Superior temporal gyrus (tissue), 1 donor: ENCODE results near the gene RPE65.
A peak's percentile ranks its signal among the peaks of the same experiment; 100 is the strongest.
"Not testable (repeated sequence)": the region's sequence is repeated elsewhere in the genome, so short reads cannot be mapped to it uniquely, and the experiment has no call there.

ENCODE experiments used
- DNase-seq: peaks from one replicate; pipeline ENCODE4 v3.0.0-alpha.2; 2016; ENCODE audit errors: extremely low spot score

RPE65 gene

GRCh38 chr1:68449901-68450300 is at the start of gene RPE65:
Gene RPE65, minus strand, starts transcription at chr1:68449954. Its CDS starts 49 bp downstream, at chr1:68449905.
- DNase-seq, result no peak

GRCh38 chr1:68497358-68497698 is 47.6 kb upstream of the RPE65 start:
- no peak for DNase-seq

- peak; percentile 87 for DNase-seq
Measured at GRCh38 chr1:68496680-68497357, 47.1 kb upstream of the RPE65 start, which contains the start of gene DEPDC1. Gene DEPDC1, minus strand, starts transcription at chr1:68497082. Its CDS starts 83 bp downstream, at chr1:68496999.

- no peak for DNase-seq
Measured at GRCh38 chr1:68495968-68496679, 46.4 kb upstream of the RPE65 start.

GRCh38 chr1:68495532-68495931 is 45.8 kb upstream of the RPE65 start:
- DNase-seq, result no peak

GRCh38 chr1:68493193-68493592 is 43.4 kb upstream of the RPE65 start:
- DNase-seq, result no peak

- DNase-seq, result not testable (repeated sequence)
Measured at GRCh38 chr1:68492255-68492654, 42.5 kb upstream of the RPE65 start.

GRCh38 chr1:68490046-68490651 is 40.4 kb upstream of the RPE65 start:
- DNase-seq, result no peak

- DNase-seq, result no peak
Measured at GRCh38 chr1:68485431-68486022, 35.8 kb upstream of the RPE65 start.

GRCh38 chr1:68484618-68485017 is 34.9 kb upstream of the RPE65 start:
- DNase-seq, result no peak

- no peak for DNase-seq
Measured at GRCh38 chr1:68481041-68481440, 31.3 kb upstream of the RPE65 start.

GRCh38 chr1:68479501-68479900 is 29.7 kb upstream of the RPE65 start:
- no peak for DNase-seq

GRCh38 chr1:68478662-68479061 is 28.9 kb upstream of the RPE65 start:
- no peak for DNase-seq

GRCh38 chr1:68476626-68477025 is 26.9 kb upstream of the RPE65 start:
- DNase-seq, result not testable (repeated sequence)

GRCh38 chr1:68473060-68473459 is 23.3 kb upstream of the RPE65 start:
- no peak for DNase-seq

- peak; percentile 64 for DNase-seq
Measured at GRCh38 chr1:68470388-68470970, 20.7 kb upstream of the RPE65 start.

GRCh38 chr1:68464891-68465290 is 15.1 kb upstream of the RPE65 start:
- DNase-seq, result no peak

- no peak for DNase-seq
Measured at GRCh38 chr1:68460935-68461334, 11.2 kb upstream of the RPE65 start.

GRCh38 chr1:68459796-68460195 is 10.0 kb upstream of the RPE65 start:
- no peak for DNase-seq

- no peak for DNase-seq
Measured at GRCh38 chr1:68459091-68459490, 9.3 kb upstream of the RPE65 start.

GRCh38 chr1:68456202-68456601 is 6.4 kb upstream of the RPE65 start:
- DNase-seq, result no peak

GRCh38 chr1:68454534-68454933 is 4.8 kb upstream of the RPE65 start:
- DNase-seq, result no peak
